Endothelial cell of hepatic sinusoid (primary cell): ENCODE results near the gene ATP8A1.

Experiments
- in situ Hi-C: cut with HindIII; loops from 2 replicates; pipeline ENCODE4 v1.10.0; 2017; ENCODE audit warnings: low sequenced_read_pairs

The ATP8A1 gene

DNA sequence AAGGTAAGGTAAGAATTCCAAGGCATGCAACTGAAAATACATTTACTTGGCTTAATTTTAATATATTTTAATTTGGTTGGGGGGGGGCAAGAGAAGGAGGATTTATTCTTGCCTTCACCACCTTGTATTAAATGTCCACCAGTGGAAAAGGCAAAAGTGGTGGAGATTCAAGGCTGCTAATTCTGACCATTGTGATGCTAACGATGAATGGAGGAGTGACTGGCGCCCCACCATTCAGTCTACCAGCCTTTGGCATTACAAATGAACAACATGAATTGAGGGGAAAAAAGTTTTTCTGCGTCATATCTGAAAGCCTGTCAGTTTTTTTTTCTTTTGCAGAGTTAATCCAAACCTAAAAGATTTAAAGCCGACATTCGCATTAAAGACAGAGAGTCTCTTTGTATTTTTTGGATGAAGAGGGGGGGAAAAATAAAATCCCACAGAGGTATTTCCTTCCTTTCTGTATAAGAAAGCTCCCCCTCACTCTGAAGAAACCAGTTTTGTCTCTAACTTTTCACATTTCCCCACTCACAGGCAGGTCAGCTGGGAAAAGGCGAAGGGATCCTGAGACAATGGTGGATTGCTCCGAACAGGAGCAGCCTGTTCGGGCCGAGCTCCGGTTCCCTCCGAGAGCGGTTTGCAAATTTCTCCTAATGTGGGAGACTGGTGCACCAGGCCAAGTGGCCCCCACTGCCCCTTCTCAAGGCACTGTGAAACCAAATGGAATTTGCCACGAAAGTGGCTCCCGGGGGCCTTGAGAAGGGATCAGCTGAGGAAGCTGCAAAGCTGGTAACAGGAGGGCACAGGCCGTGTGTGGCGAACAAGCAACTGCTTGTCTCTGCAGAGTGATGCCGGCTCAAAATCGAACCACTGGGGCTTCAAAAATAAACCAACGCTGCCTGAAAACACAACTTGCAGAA, 231.5 kb downstream of the ATP8A1 start:
- in situ Hi-C loops: no loop called here

DNA sequence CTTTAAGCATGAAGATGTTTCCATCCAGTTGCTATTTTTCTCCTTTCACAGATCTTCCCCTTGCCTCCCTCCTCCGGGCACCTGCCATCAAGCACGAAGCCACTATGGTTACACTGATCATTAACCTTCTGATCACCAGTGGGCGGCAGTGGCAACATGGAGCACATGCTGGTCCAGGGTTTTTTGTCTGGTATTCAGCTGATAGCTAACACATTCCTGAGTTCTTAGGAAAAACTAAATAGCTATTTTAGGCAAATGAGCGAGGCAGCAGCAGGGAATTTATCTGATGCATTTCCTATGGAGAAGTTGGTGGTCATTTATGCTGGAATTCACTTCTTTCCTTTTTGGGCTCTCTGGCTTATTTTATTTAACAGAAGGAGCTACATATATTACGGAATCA, 236.8 kb downstream of the ATP8A1 start:
- in situ Hi-C loops: no loop called here

- in situ Hi-C loops: no loop called here
Observed at GRCh38 chr4:42417550-42417949, 239.4 kb downstream of the ATP8A1 start.

GRCh38 chr4:42416017-42416416, 240.9 kb downstream of the ATP8A1 start:
- in situ Hi-C loops: no loop called here

GRCh38 chr4:42415281-42415680, 241.6 kb downstream of the ATP8A1 start:
- in situ Hi-C loops: no loop called here

DNA sequence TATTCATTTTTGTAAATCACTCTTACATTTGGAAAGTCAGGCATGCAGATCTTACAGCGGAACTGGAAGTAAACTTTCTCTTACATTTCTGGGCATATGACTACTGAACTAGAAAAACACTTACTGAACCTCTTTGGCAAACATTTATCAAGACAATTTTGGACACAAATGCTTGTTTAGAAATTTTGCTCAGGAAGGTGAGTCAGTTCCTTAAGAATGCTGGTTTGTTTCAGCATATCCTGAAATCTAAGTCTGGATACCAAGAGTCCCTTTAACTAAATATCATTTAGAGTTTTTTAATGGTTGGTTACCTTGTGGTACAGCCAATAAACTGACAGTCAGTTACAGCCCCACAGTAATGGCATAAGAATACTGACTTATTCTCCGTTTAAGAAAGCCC, 244.7 kb downstream of the ATP8A1 start:
- in situ Hi-C loops: no loop called here

- in situ Hi-C loops: no loop called here
Observed at GRCh38 chr4:42411803-42412202, 245.1 kb downstream of the ATP8A1 start.

GRCh38 chr4:42410446-42410845, 246.5 kb downstream of the ATP8A1 start:
- in situ Hi-C loops: no loop called here

DNA sequence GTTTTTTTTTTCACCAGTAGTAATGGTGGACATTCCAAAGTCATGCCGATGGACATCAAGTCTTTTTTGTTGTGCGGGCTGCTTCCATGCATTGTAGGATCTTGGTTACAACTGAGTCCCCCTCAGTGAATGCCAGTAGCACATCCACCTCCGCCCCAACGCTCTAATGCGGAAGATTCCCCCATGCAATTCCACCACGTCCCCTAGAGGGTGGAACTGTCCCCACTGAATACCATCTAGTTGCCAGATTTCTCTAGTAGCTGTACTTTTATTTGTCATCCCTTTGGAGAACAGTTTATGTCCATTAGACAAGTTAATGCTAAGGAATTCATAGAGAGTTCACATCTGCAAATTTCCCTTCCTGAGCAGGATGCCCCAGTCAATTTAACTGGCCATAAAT, 252.9 kb downstream of the ATP8A1 start:
- in situ Hi-C loops: no loop called here

DNA sequence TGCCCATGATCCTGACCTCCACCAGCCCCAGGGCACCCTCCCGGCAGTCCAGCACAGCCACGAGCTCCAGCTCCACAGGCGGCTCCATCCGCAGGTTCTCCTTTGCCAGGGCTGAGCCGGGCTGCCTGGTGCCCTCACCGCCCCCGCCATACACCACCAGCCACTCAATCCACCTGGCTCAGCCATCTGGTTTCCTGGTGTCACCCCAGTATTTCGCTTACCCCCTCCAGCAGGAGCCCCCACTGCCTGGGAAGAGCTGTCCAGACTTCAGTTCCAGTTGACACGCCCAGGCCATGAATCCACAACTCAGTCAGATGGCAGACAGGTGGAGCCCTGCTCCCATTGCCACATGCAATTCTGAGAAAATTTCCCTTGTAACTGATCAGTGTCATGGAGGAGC, 255.7 kb downstream of the ATP8A1 start:
- in situ Hi-C loops: no loop called here

DNA sequence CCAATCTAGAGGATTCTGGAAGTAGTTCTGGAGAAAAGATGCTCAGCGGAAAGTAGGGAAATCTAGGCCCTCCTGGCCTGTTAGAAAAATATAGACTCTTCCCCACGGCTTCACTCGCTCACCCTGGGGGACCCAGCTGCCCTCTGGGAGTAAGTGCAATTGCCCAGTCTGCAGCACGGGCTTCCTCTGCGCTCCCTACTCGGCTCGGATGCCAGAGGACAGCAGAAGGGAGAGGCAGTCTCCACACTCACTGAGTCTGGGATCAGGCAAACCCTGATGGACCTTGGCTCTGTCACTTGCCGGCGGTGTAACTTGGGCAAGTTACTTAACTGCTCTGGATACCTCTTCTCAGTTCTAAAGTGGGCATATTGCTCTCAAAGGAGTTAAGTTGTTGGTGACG, 257.5 kb downstream of the ATP8A1 start:
- in situ Hi-C loops: no loop called here

- in situ Hi-C loops: no loop called here
Observed at GRCh38 chr4:42398871-42399331, 258.0 kb downstream of the ATP8A1 start.

- in situ Hi-C loops: no loop called here
Observed at GRCh38 chr4:42398171-42398870, 258.6 kb downstream of the ATP8A1 start.

GRCh38 chr4:42397635-42398170, 259.2 kb downstream of the ATP8A1 start:
- in situ Hi-C loops: no loop called here

GRCh38 chr4:42396752-42397634, 259.9 kb downstream of the ATP8A1 start, which contains the start of gene SHISA3:
TSS of gene SHISA3 (plus strand) at chr4:42397488. CDS start at chr4:42398057, 569 bp downstream.
- in situ Hi-C loops: no loop called here

GRCh38 chr4:42396361-42396751, 260.5 kb downstream of the ATP8A1 start:
- in situ Hi-C loops: no loop called here

GRCh38 chr4:42395595-42395994, 261.3 kb downstream of the ATP8A1 start:
- in situ Hi-C loops: no loop called here

DNA sequence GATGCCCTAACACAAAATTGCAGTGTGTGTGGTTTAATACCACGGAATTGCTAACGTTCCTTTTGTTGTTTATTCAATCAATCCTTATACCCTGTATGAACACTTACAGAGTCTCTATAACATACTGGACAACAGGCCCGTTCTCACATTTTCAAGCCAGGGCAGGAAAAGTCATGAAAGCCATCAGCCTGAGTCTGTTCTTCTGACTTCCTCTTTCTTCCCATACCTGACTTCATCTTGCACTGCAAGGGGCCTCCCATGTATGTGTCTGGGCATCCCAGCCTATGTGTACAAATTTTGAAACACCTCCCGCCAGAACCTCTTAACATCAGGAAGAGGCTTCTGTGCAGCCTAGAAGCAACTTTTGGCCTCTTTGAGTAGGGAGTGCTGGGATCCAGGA, 264.5 kb downstream of the ATP8A1 start:
- in situ Hi-C loops: no loop called here

GRCh38 chr4:42391981-42392380, 264.9 kb downstream of the ATP8A1 start:
- in situ Hi-C loops: no loop called here

DNA sequence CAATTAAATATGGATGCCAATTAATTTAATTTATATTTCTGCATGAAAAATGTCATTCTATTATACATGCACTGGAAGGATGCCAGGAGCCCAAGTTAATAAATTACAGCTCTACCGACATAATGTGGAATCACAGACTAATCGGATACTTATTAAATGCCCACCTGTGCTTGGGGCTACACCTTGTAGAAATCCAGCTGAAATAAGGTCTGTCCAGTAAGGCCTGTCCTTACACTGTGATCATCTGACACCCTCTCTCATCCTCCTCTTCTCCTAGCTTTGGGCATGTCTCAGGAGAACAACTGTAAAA, 265.6 kb downstream of the ATP8A1 start:
- in situ Hi-C loops: no loop called here
